HepG2 (cell line): ENCODE results near the gene CLBA1. TPM values are rescaled to one million over a fixed set of nuclear protein-coding genes. Genes with fewer than 3 reads are reported as not detected.

ENCODE experiments used
- ATAC-seq: fragments of 200-7000 bp; cut with Tn5 transposase; 3 replicates; pipeline ENCODE4 v1.9.1; 2020; ENCODE audit warnings: mild to moderate bottlenecking, moderate library complexity
- BruUV-seq: library from RNA; stranded (reverse); fragments of 400-500 nt; replicated peaks from 2 replicates; lab custom pipeline; 2021; lab: Mats Ljungman, UMichigan
- CTCF ChIA-PET: fragments of 300-600 bp; formaldehyde crosslinking; extraction: SDS; loops from one replicate; lab custom pipeline; 2021; ENCODE audit warnings: low total read pairs, inconsistent platforms, low intra/inter-chr PET ratio; lab: Yijun Ruan, JAX
- POLR2A ChIA-PET: fragments of 350-600 bp; sonication (Branson Sonifier 250); formaldehyde crosslinking; loops from one replicate; lab custom pipeline; 2020; ENCODE audit warnings: antibody characterized with exemption, inconsistent platforms; lab: Yijun Ruan, JAX
- DNase-seq: peaks from one replicate; pipeline ENCODE4 v3.0.0-alpha.2; 2015; ENCODE audit warnings: low spot score
- FAIRE-seq: peaks from 3 replicates; lab custom pipeline; 2011; peaks lifted over from hg19 to GRCh38; lab: Jason Lieb, UNC
- H2AFZ ChIP-seq: one replicate; pipeline ENCODE4 v1.6.1; 2011; ENCODE audit warnings: low read length, inconsistent platforms
- H3K27ac ChIP-seq: fragments of 300-600 bp; 3 replicates; pipeline ENCODE4 v1.8.0; 2011; ENCODE audit warnings: mixed run types, mild to moderate bottlenecking, mixed read lengths, low read length, inconsistent platforms; ENCODE audit not compliant: insufficient read depth; ENCODE audit errors: extremely low read length
- H3K27me3 ChIP-seq, 2 experiments: fragments of 200-600 bp in 1 of 2; 2 replicates in 1 of 2; 3 replicates in 1 of 2; pipeline versions ENCODE4 v1.6.0 to v1.8.0; 2011; ENCODE audit warnings: low read length in 2 of 2, mild to moderate bottlenecking in 2 of 2, moderate library complexity in 2 of 2, inconsistent platforms in 1 of 2; ENCODE audit not compliant: insufficient read depth in 2 of 2, control insufficient read depth in 1 of 2
- H3K36me3 ChIP-seq, 2 experiments: fragments of 200-600 bp in 1 of 2; replicated peaks in 1 of 2; 2 replicates in 1 of 2; 3 replicates in 1 of 2; pipeline versions ENCODE4 v1.5.1 to v1.8.0; 2011; ENCODE audit warnings: low read length in 2 of 2, inconsistent platforms in 1 of 2; ENCODE audit not compliant: insufficient read depth in 2 of 2, control insufficient read depth in 1 of 2
- H3K4me1 ChIP-seq: 2 replicates; pipeline ENCODE4 v1.5.1; 2012; ENCODE audit warnings: low read length, inconsistent platforms; ENCODE audit not compliant: insufficient read depth
- H3K4me2 ChIP-seq: 2 replicates; pipeline ENCODE4 v1.6.0; 2011; ENCODE audit warnings: low read depth, low read length, inconsistent platforms
- H3K4me3 ChIP-seq, 3 experiments: fragments of 200-600 bp in 1 of 3; sonication (generic), shearing (Covaris generic) in 1 of 3; replicated peaks in 1 of 3; 2 replicates each; pipeline ENCODE4 v1.5.1; 2011 to 2016; ENCODE audit warnings: low read length in 3 of 3, inconsistent platforms in 2 of 3, low read depth in 2 of 3, mild to moderate bottlenecking in 2 of 3, control low read depth in 1 of 3, mixed read lengths in 1 of 3; ENCODE audit not compliant: insufficient read depth in 1 of 3
- H3K79me2 ChIP-seq: one replicate; pipeline ENCODE4 v1.6.1; 2011; ENCODE audit warnings: low read length, inconsistent platforms; ENCODE audit not compliant: insufficient read depth
- H3K9ac ChIP-seq: 2 replicates; pipeline ENCODE4 v1.6.0; 2011; ENCODE audit warnings: mild to moderate bottlenecking, low read depth, low read length, inconsistent platforms; ENCODE audit not compliant: insufficient read depth
- H3K9me3 ChIP-seq: 2 replicates; pipeline ENCODE4 v1.5.1; 2012; ENCODE audit warnings: mild to moderate bottlenecking, low read length
- H4K20me1 ChIP-seq: 2 replicates; pipeline ENCODE4 v1.6.0; 2011; ENCODE audit warnings: inconsistent platforms, mild to moderate bottlenecking, low read length, moderate library complexity; ENCODE audit not compliant: insufficient read depth
- AKAP8 ChIP-seq: sonication (generic); formaldehyde crosslinking; IDR thresholded peaks from 2 replicates; pipeline ENCODE4 v1.5.1; 2020; ENCODE audit warnings: mild to moderate bottlenecking, missing genetic modification reagents
- CENPT ChIP-seq: sonication (generic); formaldehyde crosslinking; IDR thresholded peaks from 2 replicates; pipeline ENCODE4 v1.8.0; 2022; ENCODE audit warnings: low read depth, mild to moderate bottlenecking, moderate library complexity, missing genetic modification reagents
- CREM ChIP-seq, 2 experiments: sonication (generic) in 1 of 2; formaldehyde crosslinking in 1 of 2; IDR thresholded peaks; 2 replicates each; pipeline versions ENCODE4 v1.4.0 to v1.6.1; 2016 to 2020; ENCODE audit warnings: antibody characterized with exemption in 1 of 2, mild to moderate bottlenecking in 1 of 2, missing genetic modification reagents in 1 of 2
- HOXA7 ChIP-seq: sonication (generic); formaldehyde crosslinking; IDR thresholded peaks from 2 replicates; pipeline ENCODE4 v1.8.1; 2022; ENCODE audit warnings: mild to moderate bottlenecking, missing genetic modification reagents, moderate library complexity
- MAF1 ChIP-seq: sonication (generic); formaldehyde crosslinking; IDR thresholded peaks from 2 replicates; pipeline ENCODE4 v1.5.0; 2020; ENCODE audit warnings: missing genetic modification reagents, borderline replicate concordance
- MXD4 ChIP-seq: IDR thresholded peaks from 2 replicates; pipeline ENCODE4 v1.6.1; 2016; ENCODE audit warnings: mild to moderate bottlenecking, missing biosample characterization, missing genetic modification reagents
- RXRB ChIP-seq: IDR thresholded peaks from 2 replicates; pipeline ENCODE4 v1.6.1; 2016; ENCODE audit warnings: borderline replicate concordance, missing genetic modification reagents, missing compliant biosample characterization
- ZMAT3 ChIP-seq: sonication (generic); formaldehyde crosslinking; conservative IDR thresholded peaks from 2 replicates; pipeline ENCODE4 v1.7.0; 2021; ENCODE audit warnings: missing genetic modification reagents
- ZNF7 ChIP-seq: IDR thresholded peaks from 2 replicates; pipeline ENCODE4 v1.6.1; 2016; ENCODE audit warnings: missing biosample characterization, missing genetic modification reagents
- ZSCAN22 ChIP-seq: sonication (generic); formaldehyde crosslinking; IDR thresholded peaks from 2 replicates; pipeline ENCODE4 v1.4.0; 2020; ENCODE audit warnings: mild to moderate bottlenecking, missing genetic modification reagents
- WGBS: methylation state at CpG from one replicate; pipeline ENCODE4 v1.1.6; 2017; ENCODE audit warnings: low lambda C conversion rate; 5-methylcytosine and 5-hydroxymethylcytosine counted together
- in situ Hi-C: cut with HindIII; loops from 2 replicates; pipeline ENCODE4 v1.10.0; 2017; ENCODE audit warnings: low pct_unique_long_range_greater_than_20kb; ENCODE audit not compliant: extremely low pct_ligation_motif_present
- intact Hi-C: fragments of 100-400 bp; cut with micrococcal nuclease; formaldehyde crosslinking; loops from one replicate; pipeline ENCODE4 v1.10.0; 2022; ENCODE audit not compliant: unreplicated experiment
- polyA plus RNA-seq, 8 experiments: library from polyadenylated mRNA; depleted of rRNA in 3 of 8; stranded (reverse) in 7 of 8; unstranded in 1 of 8; fragments of >200 nt; fragmentation: Illumina TruSeq in 4 of 8; extraction: Trizol in 4 of 8; gene quantifications; 2 replicates each; pipeline versions ENCODE4 v1.2.1 to v1.2.3, GENCODE V29; 2011 to 2016; ENCODE audit warnings: low read depth in 4 of 8, missing spikeins in 1 of 8, mixed read lengths in 1 of 8; ENCODE audit not compliant: insufficient read depth in 1 of 8
- total RNA-seq, 5 experiments: library from RNA; depleted of rRNA; stranded (reverse); fragments of >200 nt; fragmentation: Illumina TruSeq; extraction: Trizol; gene quantifications; 2 replicates each; pipeline ENCODE4 v1.2.3, GENCODE V29; 2016; ENCODE audit warnings: low read depth in 1 of 5
- TF ChIP-seq, protein P1 (sequence below): sonication (generic); formaldehyde crosslinking; IDR thresholded peaks from 2 replicates; pipeline ENCODE4 v1.4.0; 2020; ENCODE audit warnings: missing genetic modification reagents
- TF ChIP-seq, protein P2 (sequence below): sonication (generic); formaldehyde crosslinking; IDR thresholded peaks from 2 replicates; pipeline ENCODE4 v1.5.1; 2020; ENCODE audit warnings: missing genetic modification reagents, mild to moderate bottlenecking, borderline replicate concordance
- TF ChIP-seq, protein P3 (sequence below): sonication (generic); formaldehyde crosslinking; IDR thresholded peaks from 2 replicates; pipeline ENCODE4 v1.4.0; 2020; ENCODE audit warnings: mild to moderate bottlenecking, missing genetic modification reagents, borderline replicate concordance

Gene CLBA1
- total and polyA plus RNA-seq, 2 of the 13 experiments (the other 11 are each of a cell fraction or from before 2014, with no cell fraction given) = 1.2 to 1.4 TPM

DNA sequence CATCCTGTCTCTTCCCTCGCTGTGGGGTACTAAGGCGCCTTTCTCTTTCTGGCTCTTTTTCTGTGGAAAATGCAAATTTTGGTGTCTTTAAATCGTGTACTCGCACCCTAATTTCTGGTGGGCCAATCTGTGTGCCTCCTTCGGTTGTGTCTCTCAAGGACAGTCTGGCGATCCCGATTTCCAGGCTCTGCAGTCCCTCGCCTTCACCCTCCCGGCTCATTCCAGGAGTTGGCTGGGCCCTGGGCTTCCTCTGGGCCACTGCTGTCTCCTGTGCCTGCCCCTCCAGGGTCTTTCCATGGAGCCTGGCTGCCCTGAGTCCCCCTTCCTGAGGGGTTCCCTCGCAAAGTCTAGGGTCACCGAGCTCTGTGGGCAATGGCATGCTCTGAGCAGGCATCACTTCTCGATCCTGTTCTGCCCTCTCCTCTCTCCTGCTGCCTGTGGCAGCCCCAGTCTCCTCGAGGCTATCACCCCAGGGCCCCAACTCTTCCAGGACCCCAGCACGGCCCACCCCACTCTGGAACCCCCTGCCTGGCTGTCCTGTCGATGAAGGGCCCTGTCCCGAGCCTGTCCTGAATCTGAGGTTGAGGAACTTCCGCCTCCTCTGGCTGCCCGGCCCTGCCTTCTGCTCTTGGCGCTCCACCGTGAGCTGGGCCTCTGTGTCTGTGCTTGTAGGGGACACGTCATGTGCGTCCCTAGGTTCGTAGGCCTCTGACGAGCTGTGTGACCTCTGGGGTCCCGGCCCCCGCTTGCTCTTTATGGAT, 31.5 kb upstream of the CLBA1 start (continued):
- TF ChIP-seq HOXA7 = no peak
- TF ChIP-seq, protein P1, sequence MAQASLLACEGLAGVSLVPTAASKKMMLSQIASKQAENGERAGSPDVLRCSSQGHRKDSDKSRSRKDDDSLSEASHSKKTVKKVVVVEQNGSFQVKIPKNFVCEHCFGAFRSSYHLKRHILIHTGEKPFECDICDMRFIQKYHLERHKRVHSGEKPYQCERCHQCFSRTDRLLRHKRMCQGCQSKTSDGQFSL (CRISPR knock-in tag) = no peak
- TF ChIP-seq ZSCAN22 = no peak
- TF ChIP-seq MAF1 (CRISPR knock-in tag) = no peak

DNA sequence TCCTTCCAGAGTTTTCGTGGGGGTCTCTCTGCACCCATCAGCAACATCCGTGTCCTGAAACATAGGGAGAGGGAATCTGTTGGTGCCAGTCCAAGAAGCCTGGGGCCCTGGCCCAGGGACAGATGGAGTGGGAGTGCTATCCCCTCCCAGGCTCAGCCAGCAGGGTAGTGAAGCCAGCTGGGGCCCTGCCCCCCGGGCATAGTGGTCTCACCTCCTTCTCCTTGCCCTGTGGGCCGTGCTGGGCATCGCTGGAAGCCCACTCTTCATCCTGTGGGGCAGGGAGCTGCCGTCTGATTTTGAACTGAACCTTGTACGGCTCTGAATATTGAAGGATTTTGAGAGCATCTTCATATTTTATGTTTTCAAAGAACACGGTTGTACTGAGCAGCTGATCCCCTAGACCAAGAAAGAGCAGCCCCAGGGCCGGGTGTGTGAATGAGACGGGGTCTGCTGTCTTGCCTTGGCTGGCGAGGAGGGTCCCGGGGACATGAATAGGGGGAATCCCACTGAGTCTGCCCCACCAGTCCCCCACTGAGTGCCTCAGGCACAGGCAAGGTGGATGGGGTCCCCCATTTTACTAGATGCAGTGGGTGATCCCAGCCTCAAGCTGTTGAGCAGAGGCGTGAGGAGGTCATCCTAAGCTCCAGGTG, 30.7 kb upstream of the CLBA1 start:
- in situ Hi-C loops (no loop called here), intact Hi-C loops (no loop called here)
- Histone ChIP-seq H3K4me3 (no peak overlapping the region), H3K27me3 (peaks cover 5 to 68% of the 10 kb centered on the region in 2 experiments), H4K20me1 (no peaks in the 10 kb centered on the region), H3K9ac (no peak overlapping the region), H3K9me3 (no peaks in the 10 kb centered on the region), H2AFZ (no peak overlapping the region), H3K79me2 (no peaks in the 10 kb centered on the region), H3K36me3 (no peaks in the 10 kb centered on the region), H3K4me1 (no peaks in the 10 kb centered on the region), H3K4me2 (no peak overlapping the region), H3K27ac (no peak overlapping the region)
- 20% methylated on average over 3 of the region's 13 CpGs for WGBS
- no TSS peak for BruUV-seq
- CTCF ChIA-PET = no interaction called here
- FAIRE-seq (no peak), ATAC-seq (no peak), DNase-seq (no peak)
- no peak for TF ChIP-seq MXD4 (CRISPR knock-in tag)
- TF ChIP-seq, protein P2, sequence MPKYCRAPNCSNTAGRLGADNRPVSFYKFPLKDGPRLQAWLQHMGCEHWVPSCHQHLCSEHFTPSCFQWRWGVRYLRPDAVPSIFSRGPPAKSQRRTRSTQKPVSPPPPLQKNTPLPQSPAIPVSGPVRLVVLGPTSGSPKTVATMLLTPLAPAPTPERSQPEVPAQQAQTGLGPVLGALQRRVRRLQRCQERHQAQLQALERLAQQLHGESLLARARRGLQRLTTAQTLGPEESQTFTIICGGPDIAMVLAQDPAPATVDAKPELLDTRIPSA (CRISPR knock-in tag) = no peak
- no peak for TF ChIP-seq ZNF7 (CRISPR knock-in tag)
- no peak for TF ChIP-seq ZMAT3 (CRISPR knock-in tag)
- no peak for TF ChIP-seq CENPT (CRISPR knock-in tag)
- no peak for TF ChIP-seq RXRB (CRISPR knock-in tag)
- TF ChIP-seq AKAP8 = no peak
- TF ChIP-seq CREM (IDR thresholded peaks at IDR 0.05) = no peak
- no peak for TF ChIP-seq CREM (CRISPR knock-in tag; IDR thresholded peaks at IDR 0.05)
- TF ChIP-seq, protein P3, sequence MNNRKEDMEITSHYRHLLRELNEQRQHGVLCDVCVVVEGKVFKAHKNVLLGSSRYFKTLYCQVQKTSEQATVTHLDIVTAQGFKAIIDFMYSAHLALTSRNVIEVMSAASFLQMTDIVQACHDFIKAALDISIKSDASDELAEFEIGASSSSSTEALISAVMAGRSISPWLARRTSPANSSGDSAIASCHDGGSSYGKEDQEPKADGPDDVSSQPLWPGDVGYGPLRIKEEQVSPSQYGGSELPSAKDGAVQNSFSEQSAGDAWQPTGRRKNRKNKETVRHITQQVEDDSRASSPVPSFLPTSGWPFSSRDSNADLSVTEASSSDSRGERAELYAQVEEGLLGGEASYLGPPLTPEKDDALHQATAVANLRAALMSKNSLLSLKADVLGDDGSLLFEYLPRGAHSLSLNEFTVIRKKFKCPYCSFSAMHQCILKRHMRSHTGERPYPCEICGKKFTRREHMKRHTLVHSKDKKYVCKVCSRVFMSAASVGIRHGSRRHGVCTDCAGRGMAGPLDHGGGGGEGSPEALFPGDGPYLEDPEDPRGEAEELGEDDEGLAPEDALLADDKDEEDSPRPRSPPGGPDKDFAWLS = no peak
- POLR2A ChIA-PET = no interaction called here
